ENCODE data around the gene CGNL1.

GRCh38 chr15:57580866-57581265 is 204.6 kb downstream of the CGNL1 start:
- TF ChIP-seq CTCF (IDR thresholded peaks at IDR 0.05): no peak
- TF ChIP-seq POLR2A (IDR thresholded peaks at IDR 0.05): no peak
